ENCODE data around the gene PACRG.
"Not testable (repeated sequence)": the region's sequence is repeated elsewhere in the genome, so short reads cannot be mapped to it uniquely, and the experiment has no call there.

PACRG gene

DNA sequence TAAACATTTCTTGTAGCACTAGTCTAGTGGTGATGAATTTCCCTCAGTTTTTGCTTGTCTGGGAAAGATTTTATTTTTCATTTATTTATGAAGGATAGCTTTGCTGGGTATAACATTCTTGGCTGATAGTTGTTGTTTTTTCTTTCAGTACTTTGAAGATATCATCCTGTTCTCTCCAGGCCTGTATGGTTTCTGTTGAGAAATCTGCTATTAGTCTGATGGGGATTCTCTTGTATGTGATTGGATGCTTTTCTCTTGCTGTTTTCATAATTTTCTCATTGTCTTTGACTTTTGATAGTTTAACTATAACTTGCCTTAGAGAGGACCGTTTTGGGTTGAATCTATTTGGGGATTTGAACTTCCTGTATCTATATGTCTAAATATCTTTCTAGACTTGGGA, 207.1 kb downstream of the PACRG start:
- DNase-seq, result no peak

GRCh38 chr6:162940426-162940825, 212.7 kb downstream of the PACRG start:
- peak in 12 of 56 donors; percentile 6 to 37 (median 14) for DNase-seq

DNA sequence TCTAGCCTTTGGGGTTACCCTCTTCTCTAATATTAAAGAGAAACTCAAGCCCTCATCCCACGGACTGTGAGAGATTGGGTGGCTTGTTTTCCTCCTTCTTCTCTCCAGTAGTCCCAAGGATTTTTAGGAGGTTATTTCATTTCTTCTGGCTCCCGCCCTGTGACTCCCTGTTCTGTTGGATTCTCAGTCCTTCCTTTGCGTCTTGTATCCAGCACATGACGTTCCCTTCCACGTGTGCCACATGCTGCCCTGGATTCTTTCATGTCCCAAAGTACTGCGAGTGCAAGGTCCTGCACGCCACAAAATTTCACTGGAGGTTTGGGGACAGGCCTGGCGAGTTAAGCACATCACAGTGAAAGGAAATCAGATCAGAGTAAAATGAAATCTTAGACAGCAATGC, 213.4 kb downstream of the PACRG start:
- DNase-seq, result peak in 2 of 56 donors; percentile 7 to 18

- DNase-seq, result no peak
These were observed 215.1 kb downstream of the PACRG start for GRCh38 chr6:162942866-162943265.

- DNase-seq, result no peak
These were observed 215.6 kb downstream of the PACRG start for GRCh38 chr6:162943369-162943768.

GRCh38 chr6:162951164-162951743, 223.5 kb downstream of the PACRG start:
- no peak for DNase-seq

DNA sequence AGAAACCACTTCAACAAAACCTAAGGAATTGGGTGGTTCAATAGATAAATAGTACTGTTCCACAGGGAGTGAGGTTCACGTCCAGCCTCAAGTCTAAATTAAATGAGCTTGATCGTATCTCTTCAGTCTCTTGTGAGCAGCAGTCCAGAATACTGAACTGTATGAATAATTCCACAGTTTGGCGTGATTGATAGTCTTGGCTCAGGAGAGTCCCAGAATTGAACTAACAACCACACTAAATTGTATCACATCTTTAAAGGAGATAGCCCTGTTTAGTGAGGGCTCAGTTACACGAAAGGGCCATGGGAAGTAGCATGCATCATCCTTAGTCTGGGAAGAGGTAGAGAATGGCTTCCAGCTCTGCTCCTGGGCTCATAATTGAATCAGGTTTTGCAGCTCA, 224.6 kb downstream of the PACRG start:
- no peak for DNase-seq

DNA sequence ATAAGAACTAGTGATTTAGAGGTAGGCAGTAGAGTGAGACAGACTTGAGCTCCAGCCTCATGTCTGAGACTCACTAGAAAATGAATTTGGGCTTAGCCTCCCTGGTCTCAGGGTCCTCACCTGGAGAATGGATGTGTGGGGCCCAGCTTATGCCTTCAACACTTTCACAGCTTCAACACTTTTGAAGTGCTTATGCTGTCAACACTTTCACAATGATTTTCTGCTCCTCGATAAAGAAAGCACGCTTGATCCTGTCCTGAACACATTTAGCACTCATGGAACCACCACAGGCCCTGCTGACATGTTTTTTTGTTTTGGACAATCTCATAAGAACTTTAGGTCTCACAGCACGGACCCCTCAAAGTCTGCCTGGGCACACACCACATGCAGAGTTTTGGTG, 229.3 kb downstream of the PACRG start:
- no peak for DNase-seq

DNA sequence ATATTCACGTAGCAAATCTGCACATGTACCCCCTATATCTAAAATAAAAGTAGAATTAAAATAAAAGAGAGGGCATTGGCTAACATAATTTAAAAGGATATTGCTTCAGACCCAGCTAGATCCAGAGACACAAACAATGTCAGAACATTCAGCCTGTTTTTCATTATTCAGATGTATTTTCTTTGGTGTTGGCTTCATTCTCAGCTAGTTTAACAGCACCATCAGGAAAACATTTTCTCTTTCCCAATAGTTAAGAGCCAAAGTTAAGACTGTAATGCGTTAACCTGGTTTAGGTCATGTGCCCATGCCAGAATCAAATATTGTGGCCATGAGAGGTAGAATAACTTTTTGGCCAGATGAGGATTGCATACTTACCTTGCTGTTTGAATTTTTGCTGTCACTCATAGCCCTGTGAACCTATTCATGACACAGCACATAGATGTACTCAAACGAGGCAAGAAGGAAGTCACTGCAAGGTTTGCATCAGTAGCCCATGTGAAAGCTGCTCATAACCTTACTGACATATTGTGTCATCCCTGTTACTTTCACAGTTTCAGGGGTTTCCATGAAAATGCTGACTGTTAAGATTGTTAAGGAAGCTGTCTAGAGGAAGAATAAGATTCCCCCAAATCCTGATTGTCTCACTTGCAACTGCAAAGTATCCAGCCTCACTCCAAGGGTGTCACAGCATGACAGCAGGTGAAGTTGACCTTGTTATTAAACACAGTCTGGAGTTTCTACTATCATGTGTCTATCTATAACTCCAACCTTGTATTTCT, 233.1 kb downstream of the PACRG start:
- DNase-seq, result no peak

- no peak for DNase-seq
These were observed 234.3 kb downstream of the PACRG start for GRCh38 chr6:162962093-162962492.

GRCh38 chr6:162963861-162964260, 236.1 kb downstream of the PACRG start:
- no peak for DNase-seq

DNA sequence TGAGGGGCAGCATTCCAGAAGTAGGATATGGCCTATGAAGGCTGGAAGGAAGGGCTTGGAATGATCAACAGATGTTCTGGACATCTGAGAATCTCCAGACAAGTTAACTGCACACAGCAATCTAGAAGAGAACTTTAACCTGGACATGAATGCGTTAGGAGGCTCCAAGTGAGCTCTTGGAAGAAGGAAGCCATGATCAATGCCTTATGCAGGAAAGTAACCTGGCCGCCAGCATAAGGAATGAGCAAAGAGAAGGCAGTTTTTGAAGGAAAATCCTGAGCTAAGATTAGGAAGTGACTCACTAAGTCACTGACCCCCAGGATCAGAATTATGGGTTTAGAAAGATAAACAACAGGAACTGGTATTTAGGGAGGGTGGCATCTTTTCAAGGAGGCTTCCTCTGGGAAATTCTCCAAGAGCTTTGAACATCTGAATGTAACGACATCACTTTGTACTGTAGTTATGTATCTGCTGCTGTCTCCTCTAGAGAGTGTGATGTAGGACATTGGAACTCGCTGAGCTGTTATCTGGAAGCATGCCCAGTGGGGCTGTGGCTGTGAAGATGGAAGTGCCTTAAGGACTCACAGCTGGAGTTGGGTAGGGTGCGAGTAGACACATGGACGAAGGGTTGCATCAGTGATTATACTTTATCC, 236.8 kb downstream of the PACRG start:
- peak in 1 of 56 donors; percentile 26 for DNase-seq

GRCh38 chr6:162965366-162965765, 237.6 kb downstream of the PACRG start:
- DNase-seq, result no peak

DNA sequence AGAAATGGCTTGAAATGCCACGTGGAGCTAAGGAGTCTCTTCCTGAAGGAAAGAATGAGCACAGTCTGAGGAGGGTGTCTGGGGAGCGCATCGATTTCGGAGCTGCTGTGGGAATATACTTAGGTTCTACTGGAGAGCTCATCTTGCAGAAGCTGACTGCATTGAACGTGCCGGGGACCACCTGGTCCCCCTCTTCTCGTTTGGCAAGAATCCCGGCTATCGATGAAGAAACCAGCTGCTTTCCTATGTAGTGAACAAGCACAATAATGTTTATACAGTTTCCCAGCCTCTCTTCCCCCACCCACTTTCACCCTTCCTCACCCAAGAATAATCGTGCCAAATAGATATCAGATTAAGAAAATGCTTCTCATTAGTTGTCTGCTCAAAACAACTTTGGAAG, 242.5 kb downstream of the PACRG start:
- no peak for DNase-seq

DNA sequence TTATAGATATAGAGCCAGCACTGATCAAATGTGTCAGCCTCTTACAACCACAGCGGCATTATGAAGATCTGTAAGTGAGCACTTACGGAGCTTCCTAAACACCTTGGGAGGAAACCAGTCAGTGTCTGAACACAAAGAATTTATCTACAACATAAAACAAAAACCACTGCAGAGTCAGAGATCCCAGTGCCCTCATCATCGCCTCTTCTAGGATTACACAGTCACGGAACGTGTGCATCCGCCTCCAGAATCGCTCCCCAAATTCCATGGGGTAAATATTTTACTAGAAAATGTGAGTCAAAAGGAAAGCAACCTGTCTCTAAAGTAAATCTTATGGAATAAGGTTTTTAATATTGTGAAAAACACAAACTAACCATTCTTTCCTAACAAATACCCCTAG, 243.6 kb downstream of the PACRG start:
- no peak for DNase-seq

- no peak for DNase-seq
These were observed 245.5 kb downstream of the PACRG start for GRCh38 chr6:162973151-162973872.

- peak in 6 of 56 donors; percentile 3 to 41 (median 16) for DNase-seq
These were observed 246.2 kb downstream of the PACRG start for GRCh38 chr6:162973980-162974379.

- DNase-seq, result no peak
These were observed 246.9 kb downstream of the PACRG start for GRCh38 chr6:162974685-162975084.

DNA sequence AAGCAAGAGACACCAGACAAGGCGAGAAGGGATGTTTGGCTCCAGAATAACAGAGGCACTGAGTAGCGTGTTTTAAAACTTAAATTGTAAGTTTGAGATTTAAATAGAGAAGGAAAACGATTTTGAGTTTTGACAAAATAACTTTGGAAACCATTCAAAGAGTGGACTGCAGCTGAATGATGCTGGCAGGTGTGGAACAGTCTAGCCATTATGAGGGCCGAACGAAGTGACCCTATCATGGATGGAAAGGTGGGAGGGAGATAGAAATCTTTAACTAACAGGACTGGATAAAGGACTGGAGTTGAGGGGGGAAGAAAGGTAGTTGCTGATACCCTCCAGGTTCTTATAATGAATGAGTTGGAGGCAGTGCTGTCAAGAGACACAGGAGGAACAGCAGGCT, 248.4 kb downstream of the PACRG start:
- no peak for DNase-seq

DNA sequence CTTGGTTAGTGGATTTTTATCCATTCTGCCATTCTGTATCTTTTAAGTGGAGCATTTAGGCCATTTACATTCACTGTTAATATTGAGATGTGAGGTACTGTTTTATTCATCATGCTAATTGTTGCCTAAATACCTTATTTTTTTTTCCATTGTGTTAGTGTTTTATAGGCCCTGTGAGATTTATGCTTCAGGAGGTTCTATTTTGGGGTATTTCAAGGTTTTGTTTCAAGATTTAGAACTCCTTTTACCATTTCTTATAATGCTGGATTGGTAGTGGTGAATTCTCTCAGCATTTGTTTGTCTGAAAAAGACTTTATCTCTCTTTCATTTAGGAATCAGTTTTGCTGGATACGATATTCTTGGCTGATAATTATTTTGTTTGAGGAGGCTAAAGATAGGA, 255.5 kb downstream of the PACRG start:
- not testable (repeated sequence) for DNase-seq

GRCh38 chr6:162998777-162999176, 271.0 kb downstream of the PACRG start:
- DNase-seq, result no peak
